Neural cell (in vitro differentiated cells): ENCODE results near the gene RGS7BP. TPM values are rescaled to one million over a fixed set of nuclear protein-coding genes. Genes with fewer than 3 reads are reported as not detected.

Source experiments
- H2AFZ ChIP-seq: fragments of 200-600, 300-800 bp; sonication (generic), shearing (Covaris generic); 2 replicates; pipeline ENCODE4 v1.6.0; 2014; ENCODE audit warnings: low read depth, mild to moderate bottlenecking, antibody characterized with exemption, low read length, moderate library complexity
- H3F3A ChIP-seq: fragments of 200-600 bp; shearing (Covaris generic); 2 replicates; pipeline ENCODE4 v1.6.1; 2016; ENCODE audit warnings: mild to moderate bottlenecking, moderate library complexity, mixed read lengths, antibody characterized with exemption, low read length; ENCODE audit not compliant: insufficient read depth, poor library complexity, severe bottlenecking
- H3K27ac ChIP-seq: fragments of 200-600, 300-800 bp; sonication (generic), shearing (Covaris generic); 2 replicates; pipeline ENCODE4 v1.5.1; 2014; ENCODE audit warnings: mild to moderate bottlenecking, low read length, moderate library complexity
- H3K27me3 ChIP-seq: fragments of 300-800, 200-600 bp; sonication (generic), shearing (Covaris generic); 2 replicates; pipeline ENCODE4 v1.6.0; 2014; ENCODE audit warnings: mild to moderate bottlenecking, low read depth, low read length, moderate library complexity; ENCODE audit not compliant: insufficient read depth
- H3K36me3 ChIP-seq: fragments of 300-800, 200-600 bp; sonication (generic), shearing (Covaris generic); 2 replicates; pipeline ENCODE4 v1.5.1; 2014; ENCODE audit warnings: mild to moderate bottlenecking, antibody characterized with exemption, low read length, moderate library complexity; ENCODE audit not compliant: insufficient read depth
- H3K4me2 ChIP-seq: fragments of 300-800, 200-600 bp; sonication (generic), shearing (Covaris generic); 2 replicates; pipeline ENCODE4 v1.6.0; 2014; ENCODE audit warnings: mild to moderate bottlenecking, low read length
- H3K4me3 ChIP-seq: fragments of 300-800, 200-600 bp; sonication (generic), shearing (Covaris generic); 2 replicates; pipeline ENCODE4 v1.5.1; 2014; ENCODE audit warnings: mild to moderate bottlenecking, low read length, moderate library complexity
- H3K79me2 ChIP-seq: fragments of 200-600 bp; shearing (Covaris generic); replicated peaks from 2 replicates; pipeline ENCODE4 v1.6.0; 2014; ENCODE audit warnings: mild to moderate bottlenecking, low read length, moderate library complexity; ENCODE audit not compliant: insufficient read depth
- H3K9ac ChIP-seq: fragments of 300-800, 200-600 bp; sonication (generic), shearing (Covaris generic); 2 replicates; pipeline ENCODE4 v1.6.1; 2016; ENCODE audit warnings: mild to moderate bottlenecking, low read length, mixed read lengths
- H3K9me2 ChIP-seq: fragments of 200-600 bp; shearing (Covaris generic); 2 replicates; pipeline ENCODE4 v1.6.1; 2016; ENCODE audit warnings: mild to moderate bottlenecking, low read length, mixed read lengths; ENCODE audit not compliant: insufficient read depth
- H3K9me3 ChIP-seq: fragments of 200-600, 300-800 bp; sonication (generic), shearing (Covaris generic); 2 replicates; pipeline ENCODE4 v1.6.1; 2016; ENCODE audit warnings: mild to moderate bottlenecking, mixed run types, low read length, moderate library complexity, mixed read lengths
- H4K20me1 ChIP-seq: fragments of 200-600 bp; shearing (Covaris generic); 2 replicates; pipeline ENCODE4 v1.6.1; 2016; ENCODE audit warnings: mild to moderate bottlenecking, mixed run types; ENCODE audit not compliant: insufficient read depth
- CTCF ChIP-seq: fragments of 450-650 bp; IDR thresholded peaks from 2 replicates; pipeline ENCODE4 v1.5.1; 2014; ENCODE audit warnings: antibody characterized with exemption, mild to moderate bottlenecking, moderate library complexity; ENCODE audit not compliant: poor library complexity, severe bottlenecking
- EP300 ChIP-seq: fragments of 450-650 bp; conservative IDR thresholded peaks from 2 replicates; pipeline ENCODE4 v1.6.1; 2014; ENCODE audit warnings: antibody characterized with exemption, mild to moderate bottlenecking, moderate library complexity; ENCODE audit not compliant: poor library complexity, severe bottlenecking
- EZH2 ChIP-seq: fragments of 200-600, 300-800 bp; shearing (Covaris generic), sonication (generic); IDR thresholded peaks from 2 replicates; pipeline ENCODE4 v1.6.1; 2014; ENCODE audit warnings: antibody characterized with exemption, low read length, borderline replicate concordance, mild to moderate bottlenecking; ENCODE audit not compliant: insufficient read depth, poor library complexity, severe bottlenecking
- MXI1 ChIP-seq: fragments of 450-650 bp; conservative IDR thresholded peaks from 2 replicates; pipeline ENCODE4 v1.6.1; 2014; ENCODE audit warnings: antibody characterized with exemption, mild to moderate bottlenecking; ENCODE audit not compliant: poor library complexity, severe bottlenecking
- POLR2AphosphoS5 ChIP-seq: IDR thresholded peaks from 2 replicates; pipeline ENCODE4 v1.6.1; 2012
- RAD21 ChIP-seq: fragments of 450-650 bp; conservative IDR thresholded peaks from 2 replicates; pipeline ENCODE4 v1.6.1; 2014; ENCODE audit warnings: antibody characterized with exemption, mild to moderate bottlenecking, moderate library complexity
- REST ChIP-seq: IDR thresholded peaks from 2 replicates; pipeline ENCODE4 v1.6.1; 2012; ENCODE audit warnings: borderline replicate concordance
- SMC3 ChIP-seq: fragments of 450-650 bp; conservative IDR thresholded peaks from 2 replicates; pipeline ENCODE4 v1.6.1; 2014; ENCODE audit warnings: antibody characterized with exemption, mild to moderate bottlenecking, moderate library complexity; ENCODE audit not compliant: poor library complexity
- TAF1 ChIP-seq: IDR thresholded peaks from 2 replicates; pipeline ENCODE4 v1.6.1; 2012; ENCODE audit warnings: low read depth
- polyA plus RNA-seq: library from polyadenylated mRNA; depleted of rRNA; stranded (reverse); fragments of >200 nt; gene quantifications from 2 replicates; pipeline ENCODE4 v1.2.3, GENCODE V29; 2014

The RGS7BP gene
- polyA plus RNA-seq, 1 donor from 2014 or later, result 9.5 TPM

- Histone ChIP-seq H4K20me1 (no peaks in the 10 kb centered on the region), H3K27ac (no peak overlapping the region), H3K36me3 (no peaks in the 10 kb centered on the region), H3K9me3 (peaks cover 6% of the 10 kb centered on the region), H3F3A (no peaks in the 10 kb centered on the region), H3K9me2 (no peaks in the 10 kb centered on the region), H3K79me2 (no peaks in the 10 kb centered on the region), H3K4me2 (no peak overlapping the region), H3K4me3 (no peak overlapping the region), H3K27me3 (no peaks in the 10 kb centered on the region), H2AFZ (no peak overlapping the region), H3K9ac (no peak overlapping the region)
- TF ChIP-seq TAF1 (no peak), SMC3 (no peak), REST (no peak), CTCF (no peak), EP300 (no peak), EZH2 (no peak), POLR2AphosphoS5 (no peak), RAD21 (no peak), MXI1 (no peak)
Measured at GRCh38 chr5:64458948-64459347, 46.9 kb upstream of the RGS7BP start.

GRCh38 chr5:64462391-64462790 lies 43.4 kb upstream of the RGS7BP start:
- Histone ChIP-seq H3F3A (no peaks in the 10 kb centered on the region), H3K36me3 (no peaks in the 10 kb centered on the region), H3K4me2 (no peak overlapping the region), H3K27ac (no peak overlapping the region), H3K79me2 (no peaks in the 10 kb centered on the region), H3K27me3 (no peaks in the 10 kb centered on the region), H3K9me3 (peaks cover 6% of the 10 kb centered on the region), H4K20me1 (no peaks in the 10 kb centered on the region), H2AFZ (no peak overlapping the region), H3K9ac (no peak overlapping the region), H3K9me2 (no peaks in the 10 kb centered on the region), H3K4me3 (no peak overlapping the region)
- no peak for TF ChIP-seq RAD21

GRCh38 chr5:64486163-64486562 lies 19.7 kb upstream of the RGS7BP start:
- Histone ChIP-seq H3K27ac (no peak overlapping the region), H3K9ac (no peak overlapping the region), H3K27me3 (no peaks in the 10 kb centered on the region), H3K9me3 (no peaks in the 10 kb centered on the region), H2AFZ (no peak overlapping the region), H3F3A (no peaks in the 10 kb centered on the region), H3K79me2 (no peaks in the 10 kb centered on the region), H3K4me2 (no peak overlapping the region), H3K36me3 (no peaks in the 10 kb centered on the region), H3K9me2 (no peaks in the 10 kb centered on the region), H4K20me1 (no peaks in the 10 kb centered on the region), H3K4me3 (no peak overlapping the region)
- no peak for TF ChIP-seq CTCF
- no peak for TF ChIP-seq EZH2
- TF ChIP-seq SMC3, result no peak
- TF ChIP-seq POLR2AphosphoS5, result no peak
- no peak for TF ChIP-seq RAD21
- no peak for TF ChIP-seq TAF1
- TF ChIP-seq REST, result no peak
- no peak for TF ChIP-seq MXI1
- TF ChIP-seq EP300, result no peak
